ENCODE results near the gene GCNT4.

The GCNT4 gene

GRCh38 chr5:75016896-75017295, 35.5 kb downstream of the GCNT4 start:
- no peak for DNase-seq (ENCODE audit: low read depth in 2 of 2)

GRCh38 chr5:75012748-75013147, 39.6 kb downstream of the GCNT4 start:
- DNase-seq (ENCODE audit: low read depth in 2 of 2), result no peak

GRCh38 chr5:75010838-75011237, 41.5 kb downstream of the GCNT4 start:
- DNase-seq (ENCODE audit: low read depth in 2 of 2), result no peak

- DNase-seq (ENCODE audit: low read depth in 2 of 2), result no peak
These were observed 42.6 kb downstream of the GCNT4 start for GRCh38 chr5:75009556-75010345.

- DNase-seq (ENCODE audit: low read depth in 2 of 2), result no peak
These were observed 45.2 kb downstream of the GCNT4 start for GRCh38 chr5:75006865-75007822.

- no peak for DNase-seq (ENCODE audit: low read depth in 2 of 2)
These were observed 46.8 kb downstream of the GCNT4 start for GRCh38 chr5:75005561-75005960.
